ENCODE measurements around the gene NAV3. TPM values are rescaled to one million over a fixed set of nuclear protein-coding genes. Genes with fewer than 3 reads are reported as not detected.

The NAV3 gene
- total and polyA plus RNA-seq, 7 donors: 0.50 to 13.3 (median 6.8) TPM; not detected in 1

DNA sequence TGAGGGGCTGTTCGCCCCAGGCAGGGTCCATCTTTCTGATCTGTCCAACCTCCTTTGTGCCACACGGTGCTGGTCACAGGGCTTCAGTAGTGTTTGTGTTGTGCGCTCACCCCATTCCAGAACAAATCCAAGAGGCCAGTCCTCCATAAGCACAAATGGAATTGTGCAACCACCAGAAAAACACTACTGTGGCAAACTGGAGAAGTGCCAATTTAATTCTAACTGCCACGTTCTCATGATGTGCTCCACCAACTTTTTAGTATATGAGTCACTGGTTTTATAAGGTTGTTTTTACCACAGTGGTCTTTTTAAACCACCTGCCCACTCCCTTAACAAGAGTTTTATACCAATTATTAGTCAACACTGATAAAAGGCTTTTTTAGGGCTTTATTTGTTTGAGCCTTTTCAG lies 380.2 kb downstream of the NAV3 start:
- 68 to 71% methylated on average over 4 of the region's 4 CpGs for WGBS, 2 donors
- Histone ChIP-seq H3K9me3 (no peaks in the 10 kb centered on the region), H3K27me3 (no peaks in the 10 kb centered on the region), H3K36me3 (no peaks in the 10 kb centered on the region), H3K27ac (no peak overlapping the region), H3K4me3 (no peak overlapping the region), H3K4me1 (peaks cover 0 to 13% (median 3%) of the 10 kb centered on the region in 4 donors)
- intact Hi-C loops (cut with DNase I): no loop called here
- no peak for DNase-seq
- no peak for TF ChIP-seq POLR2A (IDR thresholded peaks at IDR 0.05)
- TF ChIP-seq EP300 (IDR thresholded peaks at IDR 0.05): no peak
- no peak for TF ChIP-seq CTCF (IDR thresholded peaks at IDR 0.05)
- TF ChIP-seq POLR2AphosphoS5 (IDR thresholded peaks at IDR 0.05): no peak

GRCh38 chr12:78220811-78221210 lies 390.1 kb downstream of the NAV3 start:
- no peaks in the 10 kb centered on the region for H3K36me3 ChIP-seq
- no peak for TF ChIP-seq EP300 (IDR thresholded peaks at IDR 0.05)
- no peak for TF ChIP-seq CTCF (IDR thresholded peaks at IDR 0.05)
- no peak for TF ChIP-seq POLR2AphosphoS5 (IDR thresholded peaks at IDR 0.05)
- TF ChIP-seq POLR2A (IDR thresholded peaks at IDR 0.05): no peak
- no peak overlapping the region for H3K27ac ChIP-seq
- H3K9me3 ChIP-seq: no peaks in the 10 kb centered on the region
- no peak overlapping the region for H3K4me3 ChIP-seq
- no peaks in the 10 kb centered on the region for H3K4me1 ChIP-seq
- intact Hi-C loops (cut with DNase I): no loop called here
- DNase-seq: no peak
- WGBS, 2 donors: 94 to 97% methylated on average over 2 of the region's 2 CpGs
- H3K27me3 ChIP-seq: no peaks in the 10 kb centered on the region

GRCh38 chr12:78224154-78224553 lies 393.5 kb downstream of the NAV3 start:
- no peak for TF ChIP-seq CTCF (IDR thresholded peaks at IDR 0.05)
- no peak for TF ChIP-seq EP300 (IDR thresholded peaks at IDR 0.05)
- TF ChIP-seq POLR2A (IDR thresholded peaks at IDR 0.05): no peak
- no peak for TF ChIP-seq POLR2AphosphoS5 (IDR thresholded peaks at IDR 0.05)
- Histone ChIP-seq H3K4me3 (no peak overlapping the region), H3K9me3 (no peaks in the 10 kb centered on the region), H3K27ac (no peak overlapping the region), H3K36me3 (no peaks in the 10 kb centered on the region), H3K27me3 (no peaks in the 10 kb centered on the region), H3K4me1 (no peaks in the 10 kb centered on the region)
- DNase-seq: no peak
- WGBS, 2 donors: 86 to 89% methylated on average over 5 of the region's 5 CpGs
- intact Hi-C loops (cut with DNase I): no loop called here

- H3K36me3 ChIP-seq: no peaks in the 10 kb centered on the region
Observed at GRCh38 chr12:78226763-78227162, 396.1 kb downstream of the NAV3 start.

More at GRCh38 chr12:78226763-78227162, 396.1 kb downstream of the NAV3 start:
- TF ChIP-seq POLR2AphosphoS5 (IDR thresholded peaks at IDR 0.05) (no peak), POLR2A (IDR thresholded peaks at IDR 0.05) (no peak), EP300 (IDR thresholded peaks at IDR 0.05) (no peak), CTCF (IDR thresholded peaks at IDR 0.05) (no peak)
- H3K4me3 ChIP-seq: no peak overlapping the region
- 74 to 82% methylated on average over 6 of the region's 6 CpGs for WGBS, 2 donors
- no peaks in the 10 kb centered on the region for H3K9me3 ChIP-seq
- H3K4me1 ChIP-seq: no peaks in the 10 kb centered on the region
- no peak overlapping the region for H3K27ac ChIP-seq
- intact Hi-C loops (cut with DNase I): no loop called here
- no peaks in the 10 kb centered on the region for H3K27me3 ChIP-seq
- DNase-seq: no peak

Measured in sigmoid colon (tissue), 7 donors.